Ascending aorta (tissue), 2 donors: ENCODE results near the gene RALGPS1. TPM values are rescaled to one million over a fixed set of nuclear protein-coding genes. Genes with fewer than 3 reads are reported as not detected.
A peak's percentile ranks its signal among the peaks of the same experiment; 100 is the strongest.

Experiments used
- DNase-seq, 2 donors: peaks; one replicate each; pipeline ENCODE4 v3.0.0-alpha.2; 2019; ENCODE audit warnings: low spot score in 2 of 2
- H3K27ac ChIP-seq, 2 donors: fragments of 200-600 bp; sonication (generic); one replicate each; pipeline ENCODE4 v1.5.1; 2016 to 2017; ENCODE audit warnings: mild to moderate bottlenecking in 1 of 2
- H3K27me3 ChIP-seq: fragments of 200-600 bp; sonication (generic); one replicate; pipeline ENCODE4 v1.5.1; 2017
- H3K36me3 ChIP-seq, 2 donors: fragments of 200-600 bp; sonication (generic); one replicate each; pipeline ENCODE4 v1.5.1; 2016
- H3K4me1 ChIP-seq, 2 donors: fragments of 200-600 bp; sonication (generic); one replicate each; pipeline ENCODE4 v1.5.1; 2016 to 2017; ENCODE audit warnings: mild to moderate bottlenecking in 1 of 2
- H3K4me3 ChIP-seq, 2 donors: fragments of 200-600 bp; sonication (generic); one replicate each; pipeline ENCODE4 v1.5.1; 2016 to 2017; ENCODE audit warnings: mild to moderate bottlenecking in 1 of 2
- H3K9me3 ChIP-seq, 2 donors: fragments of 200-600 bp; sonication (generic); one replicate each; pipeline ENCODE4 v1.5.1; 2016
- intact Hi-C: fragments of 100-400 bp; cut with DNase I; formaldehyde crosslinking; loops from one replicate; pipeline ENCODE4 v1.15.1; 2023
- total RNA-seq: library from RNA; depleted of rRNA; stranded (reverse); fragments of >200 nt; gene quantifications from one replicate; pipeline ENCODE4 v1.1.0, GENCODE V29; 2016
- TF ChIP-seq, protein P1 (sequence below), 3 experiments: fragments of 200-600 bp in 2 of 3; fragments of 450-650 bp in 1 of 3; sonication (generic) in 2 of 3; IDR thresholded peaks; one replicate each; pipeline ENCODE4 v1.5.1; 2016 to 2019; ENCODE audit warnings: antibody characterized with exemption in 3 of 3, mild to moderate bottlenecking in 1 of 3, moderate library complexity in 1 of 3

Gene RALGPS1
- total RNA-seq, 1 donor from 2014 or later: 9.8 TPM

DNA sequence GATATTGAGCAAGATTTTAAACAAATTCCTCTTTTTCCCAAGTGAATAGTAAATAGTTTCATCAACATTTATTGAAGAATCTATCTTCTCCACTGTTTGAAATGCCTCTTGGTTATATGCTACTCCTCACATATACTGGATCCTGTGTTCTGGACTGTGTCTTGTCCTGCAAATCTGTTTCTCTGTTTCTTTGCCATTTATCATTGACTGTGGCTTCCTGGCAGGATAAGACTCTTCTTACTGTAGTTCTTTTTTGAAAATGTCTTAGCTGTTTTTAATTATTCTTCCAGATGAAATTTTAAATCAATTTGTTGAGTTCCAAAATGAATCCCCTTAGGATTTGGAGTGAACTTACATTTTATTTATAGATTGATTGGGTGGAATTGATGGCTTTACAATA is 27.8 kb downstream of the RALGPS1 start:
- Histone ChIP-seq H3K36me3 (no peaks in the 10 kb centered on the region), H3K4me1 (no peaks in the 10 kb centered on the region), H3K9me3 (no peaks in the 10 kb centered on the region), H3K4me3 (no peak overlapping the region), H3K27me3 (no peaks in the 10 kb centered on the region), H3K27ac (no peak overlapping the region)
- intact Hi-C loops: no loop called here
- TF ChIP-seq, protein P1, sequence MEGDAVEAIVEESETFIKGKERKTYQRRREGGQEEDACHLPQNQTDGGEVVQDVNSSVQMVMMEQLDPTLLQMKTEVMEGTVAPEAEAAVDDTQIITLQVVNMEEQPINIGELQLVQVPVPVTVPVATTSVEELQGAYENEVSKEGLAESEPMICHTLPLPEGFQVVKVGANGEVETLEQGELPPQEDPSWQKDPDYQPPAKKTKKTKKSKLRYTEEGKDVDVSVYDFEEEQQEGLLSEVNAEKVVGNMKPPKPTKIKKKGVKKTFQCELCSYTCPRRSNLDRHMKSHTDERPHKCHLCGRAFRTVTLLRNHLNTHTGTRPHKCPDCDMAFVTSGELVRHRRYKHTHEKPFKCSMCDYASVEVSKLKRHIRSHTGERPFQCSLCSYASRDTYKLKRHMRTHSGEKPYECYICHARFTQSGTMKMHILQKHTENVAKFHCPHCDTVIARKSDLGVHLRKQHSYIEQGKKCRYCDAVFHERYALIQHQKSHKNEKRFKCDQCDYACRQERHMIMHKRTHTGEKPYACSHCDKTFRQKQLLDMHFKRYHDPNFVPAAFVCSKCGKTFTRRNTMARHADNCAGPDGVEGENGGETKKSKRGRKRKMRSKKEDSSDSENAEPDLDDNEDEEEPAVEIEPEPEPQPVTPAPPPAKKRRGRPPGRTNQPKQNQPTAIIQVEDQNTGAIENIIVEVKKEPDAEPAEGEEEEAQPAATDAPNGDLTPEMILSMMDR (IDR thresholded peaks at IDR 0.05): no peak
- no peak for DNase-seq

DNA sequence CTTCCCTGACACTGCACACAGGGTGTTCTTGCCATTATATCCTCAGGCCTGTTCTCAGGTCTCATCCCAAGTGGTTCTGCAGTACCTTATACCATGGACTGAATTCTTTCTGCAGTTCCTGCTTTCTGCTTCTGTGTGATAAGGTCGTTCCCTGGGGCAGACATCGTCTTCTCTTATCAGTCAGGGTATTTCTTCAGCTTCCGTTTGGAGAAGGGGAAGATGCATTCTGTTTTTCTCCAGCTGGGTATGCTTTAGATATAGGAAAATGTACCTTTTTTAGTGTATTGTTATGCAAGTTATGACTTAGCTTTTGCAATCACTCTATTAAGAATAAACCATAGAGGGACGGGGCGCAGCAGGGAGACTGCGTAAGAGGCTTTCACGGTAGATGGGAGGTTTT is 31.1 kb downstream of the RALGPS1 start:
- intact Hi-C loops: no loop called here
- TF ChIP-seq, protein P1 (IDR thresholded peaks at IDR 0.05): no peak
- no peak for DNase-seq
- H3K9me3 ChIP-seq: no peaks in the 10 kb centered on the region
- no peaks in the 10 kb centered on the region for H3K27me3 ChIP-seq
- H3K36me3 ChIP-seq: no peaks in the 10 kb centered on the region
- H3K4me1 ChIP-seq: no peaks in the 10 kb centered on the region
- H3K27ac ChIP-seq: no peak overlapping the region
- H3K4me3 ChIP-seq: no peak overlapping the region

DNA sequence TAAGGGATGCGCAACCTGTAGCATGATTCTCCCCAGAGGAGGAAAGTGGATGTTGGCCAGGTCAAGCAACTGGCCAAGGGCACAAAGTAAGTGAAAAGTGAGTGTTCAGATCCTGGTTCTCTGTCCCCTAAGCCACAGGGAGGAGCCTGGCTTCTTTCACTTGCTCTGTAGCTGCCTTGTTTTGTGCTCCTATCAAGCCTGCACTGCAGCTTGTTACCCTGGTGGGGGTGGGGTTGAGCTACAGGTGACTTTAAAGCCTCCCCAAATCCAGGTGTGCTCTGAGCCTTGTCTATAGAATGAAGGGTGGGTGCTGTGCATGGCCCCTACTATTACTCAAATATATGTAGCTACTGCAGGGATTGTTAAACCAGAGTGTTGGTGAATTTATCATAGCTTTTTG is 32.9 kb downstream of the RALGPS1 start:
- intact Hi-C loops: no loop called here
- no peak for DNase-seq
- peaks cover 0 to 5% of the 10 kb centered on the region in 2 donors for H3K4me1 ChIP-seq
- no peak overlapping the region for H3K4me3 ChIP-seq
- H3K27ac ChIP-seq: no peak overlapping the region
- H3K36me3 ChIP-seq: no peaks in the 10 kb centered on the region
- TF ChIP-seq, protein P1 (IDR thresholded peaks at IDR 0.05): no peak
- no peaks in the 10 kb centered on the region for H3K9me3 ChIP-seq
- H3K27me3 ChIP-seq: no peaks in the 10 kb centered on the region

DNA sequence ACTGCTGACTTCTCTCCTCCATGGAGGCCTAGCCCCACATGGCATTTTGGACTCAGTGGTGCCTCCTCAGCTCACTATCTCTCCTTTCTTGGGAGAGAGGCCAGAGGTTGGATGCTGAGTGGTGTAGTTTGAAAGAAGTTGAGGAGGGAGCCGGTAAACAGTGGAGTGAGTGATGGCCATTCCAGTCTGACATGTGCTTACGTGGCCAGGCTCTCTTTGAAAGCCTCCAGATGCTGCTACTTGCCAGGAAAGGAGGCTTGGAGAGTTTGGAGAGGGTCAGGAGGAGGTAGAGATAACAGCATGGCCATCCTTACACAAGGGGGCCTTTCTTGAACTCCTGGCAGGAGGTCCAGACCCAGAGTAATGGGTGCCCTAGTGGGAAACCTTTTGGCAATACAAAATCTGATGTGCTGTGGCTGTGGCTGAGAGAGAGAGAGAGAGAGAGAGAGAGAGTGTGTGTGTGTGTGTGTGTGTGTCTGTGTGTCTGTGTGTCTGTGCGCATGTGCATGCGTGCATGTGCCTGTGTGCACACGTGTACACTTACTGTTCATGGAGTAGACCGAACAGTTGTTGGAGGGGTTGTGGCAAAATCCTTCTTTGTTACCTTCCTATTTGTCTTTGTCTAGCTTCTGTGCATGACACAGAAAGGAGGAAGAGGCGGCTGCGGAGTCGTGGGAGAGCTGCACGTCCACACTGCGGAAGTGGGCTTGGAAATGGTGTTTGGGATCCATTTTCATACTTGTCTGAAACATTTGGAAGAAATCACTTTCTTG is 37.8 kb downstream of the RALGPS1 start:
- intact Hi-C loops: no loop called here
- DNase-seq: no peak
- H3K4me3 ChIP-seq: no peak overlapping the region
- peak overlapping the region in 1 of 2 donors; percentile 61 for H3K27ac ChIP-seq
- TF ChIP-seq, protein P1 (IDR thresholded peaks at IDR 0.05): no peak
- H3K27me3 ChIP-seq: no peaks in the 10 kb centered on the region
- H3K4me1 ChIP-seq: peaks cover 0 to 11% of the 10 kb centered on the region in 2 donors
- H3K36me3 ChIP-seq: no peaks in the 10 kb centered on the region
- no peaks in the 10 kb centered on the region for H3K9me3 ChIP-seq

DNA sequence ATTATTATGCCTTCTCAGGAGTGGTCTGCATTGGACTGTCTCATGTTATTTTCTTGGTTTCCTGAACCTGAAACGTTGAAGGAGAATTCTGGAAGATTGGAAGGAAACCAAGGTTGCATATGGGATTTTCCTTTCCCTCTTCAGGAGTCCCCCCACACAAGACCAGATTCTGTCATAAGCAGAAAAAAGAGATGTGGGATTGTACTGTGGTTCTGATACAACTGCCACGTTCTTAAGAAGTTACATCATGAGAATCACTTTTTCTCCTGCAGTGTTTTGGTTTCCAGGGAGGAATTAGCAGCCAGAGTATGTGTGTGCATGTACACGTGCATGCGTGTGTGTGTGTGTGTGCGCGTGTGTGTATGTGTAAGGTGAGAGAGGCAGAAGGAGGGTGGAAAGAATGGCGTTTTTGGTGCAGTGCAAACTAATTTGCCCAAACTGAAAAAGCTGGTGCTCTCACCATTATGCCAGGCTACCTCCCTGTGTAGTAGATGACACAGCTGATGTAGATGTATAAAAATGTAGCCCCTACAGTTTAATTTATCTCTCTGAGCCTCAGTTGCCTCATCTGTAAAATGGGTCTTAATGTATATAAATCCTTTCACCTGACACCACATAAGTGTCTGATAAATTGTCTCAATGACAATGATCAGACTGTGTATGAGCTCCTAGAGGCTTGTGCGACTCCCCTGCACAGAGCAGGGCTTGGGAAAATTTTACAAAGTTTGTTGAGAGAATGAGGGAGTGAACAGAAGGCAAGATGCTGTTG is 38.6 kb downstream of the RALGPS1 start:
- Histone ChIP-seq H3K27me3 (no peaks in the 10 kb centered on the region), H3K4me3 (no peak overlapping the region), H3K4me1 (peaks cover 0 to 19% of the 10 kb centered on the region in 2 donors), H3K27ac (peak overlapping the region in 1 of 2 donors; percentile 61), H3K36me3 (no peaks in the 10 kb centered on the region), H3K9me3 (no peaks in the 10 kb centered on the region)
- TF ChIP-seq, protein P1 (IDR thresholded peaks at IDR 0.05): no peak
- intact Hi-C loops: no loop called here
- no peak for DNase-seq
